ENCODE results near the gene NFAT5. TPM values are rescaled to one million over a fixed set of nuclear protein-coding genes. Genes with fewer than 3 reads are reported as not detected.

NFAT5 gene
- total RNA-seq, 2 donors from 2014 or later = 38.1 to 38.9 TPM

DNA sequence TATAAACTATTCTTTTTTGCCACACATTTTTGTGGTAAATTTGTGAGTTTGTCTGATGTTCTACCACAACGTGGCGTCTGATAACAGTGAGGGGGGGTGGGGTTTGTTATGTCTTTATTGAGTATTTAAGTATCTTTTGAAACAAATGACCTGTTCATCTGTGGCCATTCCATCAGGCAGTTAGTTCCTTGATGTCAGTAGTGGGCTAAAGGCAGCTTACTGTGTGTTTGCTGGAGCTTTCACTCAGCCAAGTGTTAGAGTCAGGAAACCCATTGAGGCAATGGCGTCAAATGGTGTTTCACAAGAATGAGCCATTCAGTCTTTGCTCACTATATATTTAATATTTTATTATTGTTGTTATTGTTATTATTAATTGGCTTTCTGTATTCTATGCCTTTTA is 132.6 kb downstream of the NFAT5 start:
- no peak for DNase-seq
- 89 to 93% methylated on average over 3 of the region's 3 CpGs for WGBS, 2 donors
- H3K36me3 ChIP-seq (replicated peaks in 1 of 2; ENCODE audit: insufficient read depth in 1 of 2, low read depth in 2 of 2) = peaks cover 0 to 14% of the 10 kb centered on the region in 2 donors

DNA sequence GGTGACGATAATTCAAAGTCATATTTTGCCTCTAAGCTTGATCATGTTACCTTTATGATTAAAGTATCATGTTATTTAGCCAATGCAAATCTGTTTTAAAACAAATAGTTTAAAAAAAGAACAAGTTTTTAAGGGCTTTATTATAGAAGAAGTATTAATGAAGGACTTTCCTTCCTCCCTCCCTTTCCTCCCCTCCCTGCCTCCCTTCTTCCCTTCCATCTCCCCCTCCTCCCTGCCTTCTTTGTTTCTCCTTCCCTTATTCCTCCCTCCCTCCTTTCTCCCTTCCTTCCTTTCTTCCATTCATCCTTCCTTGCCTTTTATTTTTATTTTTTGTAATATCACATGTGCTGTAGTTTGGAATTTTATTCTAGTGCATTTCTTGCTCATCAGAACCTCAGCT is 134.1 kb downstream of the NFAT5 start:
- ATAC-seq = no peak
- no peak for TF ChIP-seq POLR2A (IDR thresholded peaks at IDR 0.05)
- TF ChIP-seq CTCF (IDR thresholded peaks at IDR 0.05) = no peak
- H3K36me3 ChIP-seq (replicated peaks in 1 of 2; ENCODE audit: insufficient read depth in 1 of 2, low read depth in 2 of 2) = peaks cover 0 to 3% of the 10 kb centered on the region in 2 donors
- no peak overlapping the region for H3K27ac ChIP-seq
- H3K4me1 ChIP-seq = peaks cover 23% of the 10 kb centered on the region
- H3K4me3 ChIP-seq = no peak overlapping the region
- no peaks in the 10 kb centered on the region for H3K9me3 ChIP-seq
- H3K27me3 ChIP-seq = no peaks in the 10 kb centered on the region
- intact Hi-C loops (cut with DNase I) = no loop called here
- no peak for DNase-seq
- 88 to 95% methylated on average over 1 of the region's 1 CpG for WGBS, 2 donors

More for the DNA sequence above, 132.6 kb downstream of the NFAT5 start:
- Histone ChIP-seq H3K9me3 (no peaks in the 10 kb centered on the region), H3K4me3 (no peak overlapping the region), H3K4me1 (peaks cover 23% of the 10 kb centered on the region), H3K27me3 (no peaks in the 10 kb centered on the region), H3K27ac (no peak overlapping the region)
- ATAC-seq = no peak
- TF ChIP-seq POLR2A (IDR thresholded peaks at IDR 0.05) (no peak), CTCF (IDR thresholded peaks at IDR 0.05) (no peak)
- intact Hi-C loops (cut with DNase I) = no loop called here

DNA sequence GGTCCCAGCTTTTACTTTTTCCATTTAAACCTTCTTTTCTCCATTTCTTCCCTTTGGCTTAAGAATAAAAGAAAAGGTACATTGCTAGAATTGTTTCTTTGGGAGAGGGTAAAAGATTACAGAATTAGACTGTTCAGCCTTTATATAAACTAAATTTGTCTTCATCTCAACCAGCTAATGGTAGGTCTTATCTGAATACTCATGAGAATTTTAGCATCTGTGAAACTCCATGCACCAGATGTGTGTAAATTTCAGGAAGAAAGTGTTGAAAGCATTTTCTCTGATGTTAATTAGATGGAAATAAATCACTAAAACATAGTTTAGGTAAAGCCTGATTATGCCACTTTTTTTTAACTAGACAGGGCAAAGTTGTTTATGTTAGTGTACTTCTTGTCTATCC is 135.7 kb downstream of the NFAT5 start:
- no peak overlapping the region for H3K4me3 ChIP-seq
- ATAC-seq (peak; percentile 79), DNase-seq (no peak)
- TF ChIP-seq CTCF (IDR thresholded peaks at IDR 0.05) = no peak
- no peak for TF ChIP-seq POLR2A (IDR thresholded peaks at IDR 0.05)
- peaks cover 24% of the 10 kb centered on the region for H3K4me1 ChIP-seq
- no peaks in the 10 kb centered on the region for H3K36me3 ChIP-seq (replicated peaks in 1 of 2; ENCODE audit: insufficient read depth in 1 of 2, low read depth in 2 of 2)
- intact Hi-C loops (cut with DNase I) = no loop called here
- H3K27me3 ChIP-seq = no peaks in the 10 kb centered on the region
- H3K27ac ChIP-seq = peak overlapping the region; percentile 13 to 75 (median 42)
- no peaks in the 10 kb centered on the region for H3K9me3 ChIP-seq

- no peak for TF ChIP-seq CTCF (IDR thresholded peaks at IDR 0.05)
- TF ChIP-seq POLR2A (IDR thresholded peaks at IDR 0.05) = no peak
- Histone ChIP-seq H3K4me3 (no peak overlapping the region), H3K9me3 (no peaks in the 10 kb centered on the region), H3K36me3 (replicated peaks in 1 of 2; ENCODE audit: insufficient read depth in 1 of 2, low read depth in 2 of 2) (no peaks in the 10 kb centered on the region), H3K27me3 (no peaks in the 10 kb centered on the region), H3K4me1 (peaks cover 28% of the 10 kb centered on the region), H3K27ac (peak overlapping the region; percentile 13 to 75 (median 42))
- ATAC-seq (peak; percentile 33), DNase-seq (no peak)
- intact Hi-C loops (cut with DNase I) = no loop called here
- WGBS, 2 donors = 38 to 44% methylated on average over 2 of the region's 2 CpGs
These were observed 136.1 kb downstream of the NFAT5 start for GRCh38 chr16:69701866-69702265.

- Histone ChIP-seq H3K4me1 (peaks cover 29% of the 10 kb centered on the region), H3K27ac (no peak overlapping the region), H3K4me3 (no peak overlapping the region), H3K9me3 (no peaks in the 10 kb centered on the region), H3K36me3 (replicated peaks in 1 of 2; ENCODE audit: insufficient read depth in 1 of 2, low read depth in 2 of 2) (no peaks in the 10 kb centered on the region), H3K27me3 (no peaks in the 10 kb centered on the region)
- ATAC-seq (no peak), DNase-seq (no peak)
- intact Hi-C loops (cut with DNase I) = no loop called here
- WGBS, 2 donors = 83 to 89% methylated on average over 2 of the region's 2 CpGs
- TF ChIP-seq POLR2A (IDR thresholded peaks at IDR 0.05) (no peak), CTCF (IDR thresholded peaks at IDR 0.05) (no peak)
These were observed 137.9 kb downstream of the NFAT5 start for GRCh38 chr16:69703638-69704037.
